Naive B cell (primary cell): Measurements from ENCODE around the gene ANKRD40. TPM values are rescaled to one million over a fixed set of nuclear protein-coding genes. Genes with fewer than 3 reads are reported as not detected.

Experiments used
- ATAC-seq, 2 donors: fragments of 150-1000 bp; cut with Tn5 transposase; 2 replicates each; pipeline ENCODE4 v1.10.0; 2021; ENCODE audit warnings: low read depth in 2 of 2, mild to moderate bottlenecking in 2 of 2, moderate library complexity in 2 of 2
- DNase-seq: peaks from one replicate; pipeline ENCODE4 v3.0.0; 2022
- H3K27ac Mint-ChIP-seq, 6 donors: one replicate each; pipeline ENCODE4 v1.8.0; 2020 to 2022; ENCODE audit warnings: mild to moderate bottlenecking in 6 of 6, mixed read lengths in 6 of 6, moderate library complexity in 5 of 6, inconsistent platforms in 2 of 6
- H3K27me3 Mint-ChIP-seq, 3 donors: one replicate each; pipeline ENCODE4 v1.8.0; 2021 to 2022; ENCODE audit warnings: mixed read lengths in 3 of 3, mild to moderate bottlenecking in 1 of 3
- H3K36me3 Mint-ChIP-seq, 2 donors: one replicate each; pipeline ENCODE4 v1.8.0; 2020 to 2022; ENCODE audit warnings: mixed read lengths in 2 of 2, inconsistent platforms in 1 of 2, mild to moderate bottlenecking in 1 of 2
- H3K4me1 Mint-ChIP-seq, 3 donors: one replicate each; pipeline ENCODE4 v1.8.0; 2020 to 2022; ENCODE audit warnings: mixed read lengths in 3 of 3, inconsistent platforms in 1 of 3, mild to moderate bottlenecking in 1 of 3, moderate library complexity in 1 of 3
- H3K4me3 Mint-ChIP-seq, 8 donors: one replicate each; pipeline ENCODE4 v1.8.0; 2020 to 2022; ENCODE audit warnings: mild to moderate bottlenecking in 8 of 8, mixed read lengths in 8 of 8, moderate library complexity in 8 of 8, inconsistent platforms in 2 of 8
- H3K9me3 Mint-ChIP-seq, 7 donors: one replicate each; pipeline ENCODE4 v1.8.0; 2020 to 2022; ENCODE audit warnings: mixed read lengths in 7 of 7, mild to moderate bottlenecking in 5 of 7, inconsistent platforms in 2 of 7, moderate library complexity in 1 of 7
- polyA plus RNA-seq, 6 donors: library from polyadenylated mRNA; unstranded; fragments of 300-500 nt; fragmentation: Illumina TruSeq; gene quantifications; one replicate each; pipeline ENCODE4 v1.2.3, GENCODE V29; 2021; ENCODE audit warnings: low read depth in 6 of 6

The ANKRD40 gene
- polyA plus RNA-seq, 6 donors from 2014 or later = 3.3 to 6.4 (median 4.6) TPM

GRCh38 chr17:50699410-50699809 lies 8.3 kb downstream of the ANKRD40 start:
- H3K4me3 Mint-ChIP-seq = no peak overlapping the region
- H3K4me1 Mint-ChIP-seq = peaks cover 14 to 27% (median 21%) of the 10 kb centered on the region in 3 donors
- peak overlapping the region in 2 of 6 donors; percentile 34 to 82 for H3K27ac Mint-ChIP-seq
- no peak for DNase-seq
- no peaks in the 10 kb centered on the region for H3K9me3 Mint-ChIP-seq
- ATAC-seq = no peak
- H3K36me3 Mint-ChIP-seq = peaks cover 11 to 13% of the 10 kb centered on the region in 2 donors
- H3K27me3 Mint-ChIP-seq = no peaks in the 10 kb centered on the region

- peaks cover 5 to 8% of the 10 kb centered on the region in 2 donors for H3K36me3 Mint-ChIP-seq
- no peak for ATAC-seq
- H3K4me3 Mint-ChIP-seq = no peak overlapping the region
Observed at GRCh38 chr17:50697663-50698272, 9.9 kb downstream of the ANKRD40 start.

GRCh38 chr17:50697062-50697461 lies 10.7 kb downstream of the ANKRD40 start:
- H3K36me3 Mint-ChIP-seq = peaks cover 5 to 8% of the 10 kb centered on the region in 2 donors

More at GRCh38 chr17:50697663-50698272, 9.9 kb downstream of the ANKRD40 start:
- peak overlapping the region in 1 of 6 donors; percentile 18 for H3K27ac Mint-ChIP-seq
- DNase-seq = no peak
- H3K9me3 Mint-ChIP-seq = no peaks in the 10 kb centered on the region
- H3K4me1 Mint-ChIP-seq = peaks cover 5 to 16% (median 6%) of the 10 kb centered on the region in 3 donors
- no peaks in the 10 kb centered on the region for H3K27me3 Mint-ChIP-seq

GRCh38 chr17:50696365-50696879 lies 11.3 kb downstream of the ANKRD40 start:
- H3K27me3 Mint-ChIP-seq = no peaks in the 10 kb centered on the region
- no peak overlapping the region for H3K4me3 Mint-ChIP-seq
- H3K36me3 Mint-ChIP-seq = peaks cover 5 to 8% of the 10 kb centered on the region in 2 donors
- no peak overlapping the region for H3K27ac Mint-ChIP-seq
- no peaks in the 10 kb centered on the region for H3K9me3 Mint-ChIP-seq
- H3K4me1 Mint-ChIP-seq = peaks cover 0 to 7% (median 3%) of the 10 kb centered on the region in 3 donors
- ATAC-seq (no peak), DNase-seq (no peak)

More at GRCh38 chr17:50697062-50697461, 10.7 kb downstream of the ANKRD40 start:
- Mint-ChIP-seq H3K4me3 (no peak overlapping the region), H3K27ac (peak overlapping the region in 1 of 6 donors; percentile 20), H3K4me1 (peaks cover 3 to 12% (median 4%) of the 10 kb centered on the region in 3 donors), H3K9me3 (no peaks in the 10 kb centered on the region), H3K27me3 (no peaks in the 10 kb centered on the region)
- ATAC-seq (no peak), DNase-seq (no peak)

- H3K9me3 Mint-ChIP-seq = no peaks in the 10 kb centered on the region
- H3K4me1 Mint-ChIP-seq = peaks cover 0 to 7% (median 0%) of the 10 kb centered on the region in 3 donors
- peak overlapping the region in 1 of 8 donors; percentile 66 for H3K4me3 Mint-ChIP-seq
- ATAC-seq (no peak), DNase-seq (no peak)
- H3K27ac Mint-ChIP-seq = no peak overlapping the region
- H3K27me3 Mint-ChIP-seq = no peaks in the 10 kb centered on the region
- H3K36me3 Mint-ChIP-seq = peaks cover under 1 to 8% of the 10 kb centered on the region in 2 donors
Observed at GRCh38 chr17:50693036-50693682, 14.6 kb downstream of the ANKRD40 start.

GRCh38 chr17:50692448-50693035 lies 15.2 kb downstream of the ANKRD40 start:
- H3K27ac Mint-ChIP-seq = peak overlapping the region in 1 of 6 donors; percentile 23
- H3K36me3 Mint-ChIP-seq = peaks cover 0 to 8% of the 10 kb centered on the region in 2 donors
- H3K9me3 Mint-ChIP-seq = no peaks in the 10 kb centered on the region
- no peak for ATAC-seq
- peak overlapping the region in 1 of 8 donors; percentile 66 for H3K4me3 Mint-ChIP-seq
- no peak for DNase-seq
- H3K4me1 Mint-ChIP-seq = peaks cover 0 to 6% (median 0%) of the 10 kb centered on the region in 3 donors
- no peaks in the 10 kb centered on the region for H3K27me3 Mint-ChIP-seq

- H3K9me3 Mint-ChIP-seq = no peaks in the 10 kb centered on the region
- H3K27ac Mint-ChIP-seq = peak overlapping the region in 1 of 6 donors; percentile 23
- H3K27me3 Mint-ChIP-seq = peaks cover 0 to under 1% (median 0%) of the 10 kb centered on the region in 3 donors
Observed at GRCh38 chr17:50691550-50692447, 15.9 kb downstream of the ANKRD40 start.

GRCh38 chr17:50690887-50691549 lies 16.7 kb downstream of the ANKRD40 start:
- Mint-ChIP-seq H3K27me3 (peaks cover 0 to 8% (median 0%) of the 10 kb centered on the region in 3 donors), H3K36me3 (peaks cover 0 to 7% of the 10 kb centered on the region in 2 donors), H3K4me3 (no peak overlapping the region), H3K27ac (peak overlapping the region in 1 of 6 donors; percentile 49), H3K9me3 (no peaks in the 10 kb centered on the region), H3K4me1 (no peaks in the 10 kb centered on the region)
- no peak for DNase-seq
- no peak for ATAC-seq

More at GRCh38 chr17:50691550-50692447, 15.9 kb downstream of the ANKRD40 start:
- DNase-seq = no peak
- ATAC-seq = no peak
- no peaks in the 10 kb centered on the region for H3K4me1 Mint-ChIP-seq
- no peak overlapping the region for H3K4me3 Mint-ChIP-seq
- H3K36me3 Mint-ChIP-seq = peaks cover 0 to 8% of the 10 kb centered on the region in 2 donors

- Mint-ChIP-seq H3K4me3 (no peak overlapping the region), H3K9me3 (no peaks in the 10 kb centered on the region), H3K27me3 (peaks cover 0 to 8% (median 0%) of the 10 kb centered on the region in 3 donors), H3K4me1 (no peaks in the 10 kb centered on the region), H3K36me3 (no peaks in the 10 kb centered on the region), H3K27ac (peak overlapping the region in 3 of 6 donors; percentile 16 to 78 (median 42))
- DNase-seq (no peak), ATAC-seq (no peak)
Observed at GRCh38 chr17:50689956-50690886, 17.5 kb downstream of the ANKRD40 start.

- DNase-seq (no peak), ATAC-seq (no peak)
- Mint-ChIP-seq H3K9me3 (no peaks in the 10 kb centered on the region), H3K27me3 (peaks cover 0 to 8% (median 0%) of the 10 kb centered on the region in 3 donors), H3K4me3 (no peak overlapping the region), H3K36me3 (no peaks in the 10 kb centered on the region), H3K4me1 (no peaks in the 10 kb centered on the region), H3K27ac (no peak overlapping the region)
Observed at GRCh38 chr17:50689251-50689650, 18.5 kb downstream of the ANKRD40 start.

GRCh38 chr17:50688245-50688644 lies 19.5 kb downstream of the ANKRD40 start:
- ATAC-seq = no peak
- DNase-seq = no peak
- H3K27me3 Mint-ChIP-seq = peaks cover 0 to 8% (median 0%) of the 10 kb centered on the region in 3 donors
- no peak overlapping the region for H3K4me3 Mint-ChIP-seq
- H3K4me1 Mint-ChIP-seq = no peaks in the 10 kb centered on the region
- H3K9me3 Mint-ChIP-seq = no peaks in the 10 kb centered on the region
- peak overlapping the region in 1 of 6 donors; percentile 89 for H3K27ac Mint-ChIP-seq
- H3K36me3 Mint-ChIP-seq = no peaks in the 10 kb centered on the region
